ENCODE data around the gene AANAT. TPM values are rescaled to one million over a fixed set of nuclear protein-coding genes. Genes with fewer than 3 reads are reported as not detected.
"Not testable (repeated sequence)": the region's sequence is repeated elsewhere in the genome, so short reads cannot be mapped to it uniquely, and the experiment has no call there.

AANAT gene
- total and polyA plus RNA-seq, 3 experiments from 2014 or later: not detected

GRCh38 chr17:76510831-76511244, 43.4 kb downstream of the AANAT start:
- POLR2A ChIA-PET: no interaction called here
- H3K27me3 ChIP-seq (ENCODE audit: insufficient read depth, low read length, poor library complexity, severe bottlenecking): no peaks in the 10 kb centered on the region
- H3K4me3 Mint-ChIP-seq: peak overlapping the region in 1 of 7 donors; percentile 48
- CTCF ChIA-PET: interaction anchor here (0.8 to 1.4 kb wide), 9 partner anchors 10 to 113 kb away, joined by 3 to 6 read pairs (median 5); partner anchors contain the start of gene AANAT
- H3K27ac Mint-ChIP-seq: peak overlapping the region in 6 of 8 donors; percentile 46 to 89 (median 82)
- peaks cover 0 to 4% (median 0%) of the 10 kb centered on the region in 3 donors for H3K36me3 Mint-ChIP-seq
- H3K4me3 ChIP-seq (ENCODE audit: low read length): no peak overlapping the region
- no peak for DNase-seq
- H3K4me1 ChIP-seq (ENCODE audit: insufficient read depth, low read length): peaks cover 47% of the 10 kb centered on the region
- no peak overlapping the region for H3K27ac ChIP-seq (ENCODE audit: low read depth, low read length)
- H3K9me3 Mint-ChIP-seq: peaks cover 0 to 2% (median 0%) of the 10 kb centered on the region in 5 donors
- H3K9me3 ChIP-seq (ENCODE audit: low read length): no peaks in the 10 kb centered on the region
- H3K36me3 ChIP-seq (ENCODE audit: insufficient read depth, low read length): no peaks in the 10 kb centered on the region
- H3K27me3 Mint-ChIP-seq: peaks cover 0 to 6% of the 10 kb centered on the region in 2 donors
- peaks cover 47 to 63% (median 49%) of the 10 kb centered on the region in 3 donors for H3K4me1 Mint-ChIP-seq

GRCh38 chr17:76511668-76512365, 44.4 kb downstream of the AANAT start:
- no peak overlapping the region for H3K27ac ChIP-seq (ENCODE audit: low read depth, low read length)
- H3K4me1 ChIP-seq (ENCODE audit: insufficient read depth, low read length): peaks cover 48% of the 10 kb centered on the region
- H3K9me3 Mint-ChIP-seq: peaks cover 0 to 2% (median 0%) of the 10 kb centered on the region in 5 donors
- H3K4me1 Mint-ChIP-seq: peaks cover 45 to 63% (median 52%) of the 10 kb centered on the region in 3 donors
- H3K9me3 ChIP-seq (ENCODE audit: low read length): no peaks in the 10 kb centered on the region
- H3K4me3 Mint-ChIP-seq: peak overlapping the region in 1 of 7 donors; percentile 56
- H3K27me3 ChIP-seq (ENCODE audit: insufficient read depth, low read length, poor library complexity, severe bottlenecking): no peaks in the 10 kb centered on the region
- CTCF ChIA-PET: interaction anchor here (0.9 to 4.1 kb wide), 9 partner anchors 10 to 112 kb away, joined by 3 to 35 read pairs (median 4); partner anchors contain the start of gene RHBDF2
- H3K4me3 ChIP-seq (ENCODE audit: low read length): no peak overlapping the region
- H3K27me3 Mint-ChIP-seq: peaks cover 0 to 7% of the 10 kb centered on the region in 2 donors
- no peaks in the 10 kb centered on the region for H3K36me3 ChIP-seq (ENCODE audit: insufficient read depth, low read length)
- POLR2A ChIA-PET: no interaction called here
- peaks cover 0 to 4% (median 0%) of the 10 kb centered on the region in 3 donors for H3K36me3 Mint-ChIP-seq
- DNase-seq: peak in 1 of 5 donors; percentile 29
- H3K27ac Mint-ChIP-seq: peak overlapping the region; percentile 46 to 99 (median 88)

GRCh38 chr17:76512366-76513305, 45.2 kb downstream of the AANAT start:
- Mint-ChIP-seq H3K4me3 (peak overlapping the region in 6 of 7 donors; percentile 15 to 64 (median 42)), H3K27ac (peak overlapping the region; percentile 73 to 99 (median 92)), H3K27me3 (peaks cover 0 to 7% of the 10 kb centered on the region in 2 donors), H3K9me3 (peaks cover 0 to 2% (median 0%) of the 10 kb centered on the region in 5 donors), H3K36me3 (peaks cover 0 to 4% (median 0%) of the 10 kb centered on the region in 3 donors), H3K4me1 (peaks cover 46 to 68% (median 52%) of the 10 kb centered on the region in 3 donors)
- Histone ChIP-seq H3K9me3 (ENCODE audit: low read length) (no peaks in the 10 kb centered on the region), H3K4me1 (ENCODE audit: insufficient read depth, low read length) (peaks cover 56% of the 10 kb centered on the region), H3K36me3 (ENCODE audit: insufficient read depth, low read length) (no peaks in the 10 kb centered on the region), H3K27ac (ENCODE audit: low read depth, low read length) (no peak overlapping the region), H3K4me3 (ENCODE audit: low read length) (no peak overlapping the region), H3K27me3 (ENCODE audit: insufficient read depth, low read length, poor library complexity, severe bottlenecking) (no peaks in the 10 kb centered on the region)
- POLR2A ChIA-PET: no interaction called here
- CTCF ChIA-PET: interaction anchor here (1.0 to 4.1 kb wide), 8 partner anchors 11 to 111 kb away, joined by 3 to 35 read pairs (median 4); partner anchors contain the start of genes AANAT and RHBDF2
- DNase-seq: no peak

- Histone ChIP-seq H3K36me3 (ENCODE audit: insufficient read depth, low read length) (no peaks in the 10 kb centered on the region), H3K4me1 (ENCODE audit: insufficient read depth, low read length) (peaks cover 60% of the 10 kb centered on the region), H3K27ac (ENCODE audit: low read depth, low read length) (no peak overlapping the region), H3K4me3 (ENCODE audit: low read length) (no peak overlapping the region), H3K9me3 (ENCODE audit: low read length) (no peaks in the 10 kb centered on the region), H3K27me3 (ENCODE audit: insufficient read depth, low read length, poor library complexity, severe bottlenecking) (no peaks in the 10 kb centered on the region)
- Mint-ChIP-seq H3K9me3 (peaks cover 0 to 2% (median 0%) of the 10 kb centered on the region in 5 donors), H3K4me1 (peaks cover 50 to 73% (median 58%) of the 10 kb centered on the region in 3 donors), H3K4me3 (peak overlapping the region; percentile 15 to 77 (median 42)), H3K27ac (peak overlapping the region; percentile 73 to 99 (median 92)), H3K36me3 (peaks cover 0 to 4% (median 0%) of the 10 kb centered on the region in 3 donors), H3K27me3 (peaks cover 0 to 7% of the 10 kb centered on the region in 2 donors)
- ChIA-PET POLR2A (interaction anchor here (0.7 kb wide), 1 partner anchor 85 kb away, joined by 3 read pairs; no protein-coding TSS in a partner anchor), CTCF (interaction anchor here (1.3 to 4.1 kb wide), 4 partner anchors 10 to 46 kb away, joined by 3 to 35 read pairs (median 4); partner anchors contain the start of gene AANAT)
- DNase-seq: no peak
These were observed 45.9 kb downstream of the AANAT start for GRCh38 chr17:76513306-76513692.

GRCh38 chr17:76514355-76514754, 47.0 kb downstream of the AANAT start:
- H3K27me3 Mint-ChIP-seq; H3K9me3 ChIP-seq (ENCODE audit: low read length); H3K4me3 ChIP-seq (ENCODE audit: low read length); H3K36me3 Mint-ChIP-seq; H3K9me3 Mint-ChIP-seq; POLR2A ChIA-PET; DNase-seq; H3K27me3 ChIP-seq (ENCODE audit: insufficient read depth, low read length, poor library complexity, severe bottlenecking); H3K36me3 ChIP-seq (ENCODE audit: insufficient read depth, low read length): not testable (repeated sequence)
- Mint-ChIP-seq H3K4me1 (peaks cover 53 to 79% (median 63%) of the 10 kb centered on the region in 3 donors), H3K27ac (peak overlapping the region; percentile 89 to 99 (median 97)), H3K4me3 (peak overlapping the region; percentile 41 to 87 (median 78))
- peak overlapping the region; percentile 54 for H3K27ac ChIP-seq (ENCODE audit: low read depth, low read length)
- peaks cover 60% of the 10 kb centered on the region for H3K4me1 ChIP-seq (ENCODE audit: insufficient read depth, low read length)
- CTCF ChIA-PET: interaction anchor here (0.8 to 4.1 kb wide), 8 partner anchors 8 to 109 kb away, joined by 3 to 35 read pairs (median 4); partner anchors contain the start of genes PRCD and RHBDF2

- POLR2A ChIA-PET: interaction anchor here (0.7 to 1.2 kb wide), 5 partner anchors 12 to 56 kb away, joined by 3 read pairs; partner anchors contain the start of gene RHBDF2
These were observed 48.0 kb downstream of the AANAT start for GRCh38 chr17:76515274-76515949.

GRCh38 chr17:76517638-76518038, 50.2 kb downstream of the AANAT start:
- ChIA-PET CTCF (interaction anchor here (0.7 to 2.7 kb wide), 7 partner anchors 11 to 164 kb away, joined by 3 to 12 read pairs (median 3); partner anchors contain the start of gene RHBDF2), POLR2A (no interaction called here)
- peak overlapping the region; percentile 79 to 99 (median 91) for H3K27ac Mint-ChIP-seq
- H3K9me3 ChIP-seq (ENCODE audit: low read length): no peaks in the 10 kb centered on the region
- H3K36me3 ChIP-seq (ENCODE audit: insufficient read depth, low read length): no peaks in the 10 kb centered on the region
- no peak overlapping the region for H3K4me3 ChIP-seq (ENCODE audit: low read length)
- no peaks in the 10 kb centered on the region for H3K27me3 ChIP-seq (ENCODE audit: insufficient read depth, low read length, poor library complexity, severe bottlenecking)
- peaks cover 0 to 7% of the 10 kb centered on the region in 2 donors for H3K27me3 Mint-ChIP-seq
- peak overlapping the region in 1 of 7 donors; percentile 29 for H3K4me3 Mint-ChIP-seq
- no peak for DNase-seq
- no peaks in the 10 kb centered on the region for H3K9me3 Mint-ChIP-seq
- H3K4me1 ChIP-seq (ENCODE audit: insufficient read depth, low read length): peaks cover 44% of the 10 kb centered on the region
- H3K36me3 Mint-ChIP-seq: no peaks in the 10 kb centered on the region
- no peak overlapping the region for H3K27ac ChIP-seq (ENCODE audit: low read depth, low read length)
- H3K4me1 Mint-ChIP-seq: peaks cover 39 to 66% (median 50%) of the 10 kb centered on the region in 3 donors

More at GRCh38 chr17:76515274-76515949, 48.0 kb downstream of the AANAT start:
- Mint-ChIP-seq H3K36me3 (peaks cover 0 to 4% (median 0%) of the 10 kb centered on the region in 3 donors), H3K27me3 (peaks cover 0 to 7% of the 10 kb centered on the region in 2 donors), H3K9me3 (peaks cover 0 to 2% (median 0%) of the 10 kb centered on the region in 5 donors), H3K4me3 (peak overlapping the region; percentile 64 to 87 (median 78)), H3K4me1 (peaks cover 51 to 81% (median 63%) of the 10 kb centered on the region in 3 donors), H3K27ac (peak overlapping the region; percentile 89 to 99 (median 97))
- H3K27ac ChIP-seq (ENCODE audit: low read depth, low read length): peak overlapping the region; percentile 54
- no peaks in the 10 kb centered on the region for H3K27me3 ChIP-seq (ENCODE audit: insufficient read depth, low read length, poor library complexity, severe bottlenecking)
- peaks cover 60% of the 10 kb centered on the region for H3K4me1 ChIP-seq (ENCODE audit: insufficient read depth, low read length)
- peak overlapping the region; percentile 2 for H3K4me3 ChIP-seq (ENCODE audit: low read length)
- DNase-seq: peak; percentile 77 to 96 (median 92)
- H3K9me3 ChIP-seq (ENCODE audit: low read length): no peaks in the 10 kb centered on the region
- CTCF ChIA-PET: interaction anchor here (0.6 to 4.1 kb wide), 10 partner anchors 8 to 166 kb away, joined by 3 to 35 read pairs (median 4); partner anchors contain the start of genes PRCD and RHBDF2
- no peaks in the 10 kb centered on the region for H3K36me3 ChIP-seq (ENCODE audit: insufficient read depth, low read length)

Data from CD8-positive, alpha-beta memory T cell (primary cell).